Stimulated activated CD8-positive, alpha-beta memory T cell treated with anti-CD3 and anti-CD28 coated beads, Interleukin-12 subunit alpha, Interleukin-12 subunit beta, amount 100 ng/mL, for 24 hours (primary cell): ENCODE measurements around the gene MRC2.
"Not testable (repeated sequence)": the region's sequence is repeated elsewhere in the genome, so short reads cannot be mapped to it uniquely, and the experiment has no call there.

Source experiments
- DNase-seq: peaks from one replicate; pipeline ENCODE4 v3.0.0-alpha.2; 2020; ENCODE audit errors: extremely low read depth

MRC2 gene

DNA sequence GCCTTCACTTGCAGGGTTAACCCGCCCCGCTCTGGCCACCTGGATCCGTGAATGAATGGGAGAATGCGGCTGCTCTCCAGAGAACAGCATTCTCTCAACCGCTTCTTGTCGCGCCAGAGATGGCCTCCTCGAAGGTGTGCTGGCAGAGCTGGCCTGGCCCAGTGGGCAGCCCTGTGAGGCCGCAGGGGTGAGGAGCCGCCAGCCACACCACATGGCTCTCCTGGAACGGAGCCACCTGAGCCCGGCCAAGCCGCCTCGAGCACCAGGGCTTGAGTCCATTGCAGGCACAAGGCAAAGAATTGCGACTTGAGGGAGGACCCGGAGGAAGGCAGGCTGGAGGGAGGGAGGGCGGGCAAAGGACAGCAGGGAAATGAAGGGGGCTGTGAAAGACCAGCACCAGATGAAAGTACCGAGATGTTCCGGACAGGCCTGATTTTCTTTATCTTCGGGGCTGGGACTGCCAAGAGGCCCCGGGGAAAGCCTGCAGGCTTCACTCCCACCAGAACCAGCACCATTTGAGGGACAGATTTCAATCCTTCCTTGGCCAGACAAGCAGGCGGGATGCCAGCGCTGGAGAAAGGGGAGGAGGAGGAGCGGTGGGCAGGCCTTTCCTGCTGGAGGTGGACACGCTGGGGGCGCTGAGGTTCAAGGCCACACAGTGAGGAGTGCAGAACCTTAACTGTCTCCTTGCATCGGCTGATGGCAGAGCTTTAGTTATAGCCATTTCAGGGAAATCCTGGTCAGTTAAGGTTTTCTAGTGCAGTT lies 69.4 kb downstream of the MRC2 start:
- DNase-seq: no peak

DNA sequence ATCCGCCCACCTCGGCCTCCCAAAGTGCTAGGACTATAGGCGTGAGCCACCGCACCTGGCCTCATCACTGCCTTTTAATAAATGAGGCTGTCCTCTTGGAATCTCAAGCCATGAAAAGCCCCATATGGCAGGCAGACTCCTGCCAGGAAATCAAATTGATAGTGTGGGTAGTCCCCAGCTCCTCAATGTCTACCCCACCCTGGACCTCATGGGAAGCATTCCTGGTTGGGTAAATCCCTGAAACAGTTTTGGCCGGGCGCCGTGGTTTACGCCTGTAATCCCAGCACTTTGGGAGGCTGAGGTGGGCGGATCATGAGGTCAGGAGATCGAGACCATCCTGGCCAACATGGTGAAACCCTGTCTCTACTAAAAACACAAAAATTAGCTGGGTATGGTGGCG lies 71.0 kb downstream of the MRC2 start:
- DNase-seq: not testable (repeated sequence)

DNA sequence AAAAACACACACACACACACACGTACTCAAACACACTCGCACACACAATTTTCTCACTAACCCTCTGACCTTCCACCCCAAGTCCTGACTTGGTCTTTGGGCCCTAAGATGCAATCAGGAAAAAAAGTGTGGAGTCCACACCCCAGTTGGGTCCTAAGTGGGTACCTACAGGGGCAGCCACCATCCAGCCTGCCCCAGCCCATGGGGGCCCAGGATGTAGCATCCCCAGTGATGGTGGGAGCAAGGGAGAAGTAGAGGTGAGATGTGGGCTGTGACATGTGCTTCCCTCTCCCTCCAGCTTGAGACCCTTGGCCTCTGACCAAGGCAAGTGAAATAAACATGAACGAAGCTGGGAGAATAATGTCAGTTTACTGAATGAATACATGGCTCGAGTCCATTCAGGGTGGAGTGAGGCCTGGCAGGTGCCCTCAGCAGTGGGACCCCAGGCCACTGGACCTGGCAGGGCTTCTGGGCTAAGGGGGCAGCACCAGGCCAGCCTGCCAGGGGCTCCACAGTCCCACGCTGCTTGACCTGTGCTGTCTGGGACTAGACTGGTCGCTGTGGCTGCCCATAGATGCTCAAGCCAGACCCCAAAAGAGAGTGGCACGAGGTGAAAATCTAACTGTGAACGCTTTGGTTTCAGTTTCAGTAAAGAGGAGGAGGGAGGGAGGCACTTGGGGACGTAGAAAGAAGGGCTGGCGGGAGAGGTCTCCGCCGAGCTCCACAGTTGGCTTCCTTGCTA lies 73.7 kb downstream of the MRC2 start:
- DNase-seq: no peak

DNA sequence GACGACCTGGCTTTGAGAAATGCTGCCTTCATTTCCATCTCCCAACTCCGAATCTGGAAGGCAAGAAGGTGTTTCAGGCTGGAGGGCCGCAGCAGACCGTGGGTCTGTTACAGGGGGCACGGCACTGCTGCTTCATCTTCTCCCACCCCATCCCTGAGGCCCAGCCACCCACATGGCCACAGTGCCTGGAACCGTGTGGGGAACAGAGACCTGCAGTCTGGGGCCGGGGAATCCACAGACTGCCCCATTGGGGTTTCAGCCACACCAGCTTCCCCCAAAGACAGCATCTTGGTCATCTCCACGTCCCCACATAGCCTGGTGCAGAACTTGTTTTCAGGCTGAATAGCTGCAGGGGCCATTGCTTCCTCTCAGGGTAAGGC lies 74.2 kb downstream of the MRC2 start:
- DNase-seq: no peak

DNA sequence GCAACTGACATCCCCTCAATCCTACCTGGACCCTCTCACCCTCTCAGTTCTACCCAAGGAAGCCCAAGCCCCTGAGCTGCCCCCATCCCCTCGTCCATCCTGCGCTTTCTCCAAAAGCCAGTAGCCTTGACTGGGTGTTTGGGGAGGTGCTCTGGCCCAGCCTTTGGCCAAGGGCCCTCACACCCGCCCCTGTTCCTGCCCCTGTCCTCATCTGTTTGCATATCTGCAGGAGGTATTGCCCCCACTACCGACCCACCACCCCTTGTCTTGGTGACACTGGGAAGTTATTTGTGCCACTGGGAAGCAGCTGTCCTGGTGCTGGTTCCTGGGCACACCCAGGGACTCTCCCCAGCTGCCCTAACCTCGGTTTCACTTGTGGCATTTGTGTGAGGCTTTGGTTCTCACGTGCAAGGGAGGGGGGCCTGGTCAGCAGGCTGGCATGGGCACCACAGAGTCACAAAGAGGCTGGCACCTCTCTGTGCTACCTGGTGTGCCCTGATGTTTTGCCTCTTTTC lies 75.3 kb downstream of the MRC2 start:
- DNase-seq: no peak

DNA sequence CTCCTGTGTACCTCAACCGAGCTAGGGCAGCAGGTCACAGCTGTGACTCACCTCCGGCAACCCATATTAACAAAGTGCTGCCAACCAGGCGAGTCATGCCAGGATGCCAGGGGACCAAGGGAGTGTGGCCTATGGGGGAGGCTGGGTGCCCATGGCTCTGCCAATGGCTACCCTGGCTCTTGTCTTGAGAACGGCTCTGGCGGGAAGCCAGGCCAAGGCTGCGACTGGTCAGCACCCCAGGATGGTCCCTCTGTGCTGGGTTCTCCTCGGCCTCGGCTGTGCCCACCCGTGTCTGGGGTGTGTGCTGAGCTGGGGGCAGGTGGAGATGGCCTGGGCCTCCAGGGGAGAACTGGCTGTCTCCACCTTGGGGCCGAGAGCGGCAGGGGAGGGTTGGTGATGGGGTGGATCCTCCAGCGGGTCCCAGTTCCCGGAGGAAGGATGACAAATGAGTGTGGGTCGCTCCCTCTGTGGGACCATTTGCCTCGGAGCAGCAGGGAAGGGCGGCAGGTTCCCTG lies 75.8 kb downstream of the MRC2 start:
- no peak for DNase-seq

DNA sequence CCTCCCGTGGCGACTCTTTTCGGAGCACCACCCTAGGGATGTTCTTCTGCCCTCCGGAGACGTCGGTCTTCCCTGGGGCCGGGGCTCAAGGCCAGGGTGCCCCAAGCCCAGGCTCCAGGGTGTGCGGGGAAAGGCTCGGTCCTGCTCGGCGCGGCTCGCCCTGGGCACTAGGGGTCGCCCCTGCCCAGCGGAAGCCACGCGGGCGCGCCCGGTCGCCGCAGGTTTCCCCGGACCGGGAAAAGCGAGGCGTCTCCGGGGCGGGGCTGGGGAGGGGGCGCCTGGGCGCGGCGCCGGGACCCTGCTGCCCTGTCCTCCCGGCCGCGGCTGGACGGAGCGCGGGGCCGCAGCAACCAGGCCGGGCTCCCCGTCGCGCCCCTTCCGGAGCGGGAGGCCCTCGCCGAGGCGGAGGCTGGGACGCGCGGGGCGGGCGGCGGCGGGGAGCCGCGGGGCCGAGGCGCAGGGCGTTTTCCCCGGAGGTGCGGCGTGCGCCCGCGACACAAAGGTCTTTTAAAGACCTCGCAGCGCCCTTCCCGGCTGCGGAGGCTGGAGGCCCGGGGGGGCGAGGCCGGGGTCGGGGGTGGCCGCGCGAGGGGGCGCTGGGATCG lies 76.4 kb downstream of the MRC2 start:
- peak; percentile 24 for DNase-seq

DNA sequence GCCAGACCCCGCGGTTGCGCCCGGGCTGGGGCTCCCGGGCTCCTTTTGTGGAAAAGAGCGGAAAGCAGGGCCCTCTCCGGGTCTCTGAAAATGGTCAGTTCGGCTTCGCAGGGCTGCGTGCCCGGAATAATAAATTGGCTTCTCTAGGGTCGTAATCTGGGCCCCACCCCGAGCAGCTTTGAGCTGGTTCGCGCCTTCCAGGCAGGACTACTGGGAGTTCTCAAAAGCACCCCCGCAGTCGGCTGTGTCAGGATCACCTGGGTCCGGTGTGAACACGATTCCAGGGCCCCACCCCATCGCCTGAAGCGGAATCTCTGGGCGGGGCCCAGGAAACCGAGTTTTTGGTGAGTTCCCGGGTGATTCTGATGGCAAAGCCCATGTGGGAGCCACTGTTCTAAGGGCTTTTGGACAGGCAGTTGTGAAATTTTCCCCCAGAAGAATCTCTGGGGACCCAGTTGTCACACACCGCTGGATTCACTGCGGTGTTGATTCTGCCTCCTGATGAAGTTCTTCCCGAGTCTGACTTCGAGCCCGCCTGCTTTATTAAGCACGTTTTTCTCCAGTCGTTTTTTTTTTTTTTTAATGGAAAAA lies 77.0 kb downstream of the MRC2 start:
- DNase-seq: no peak

DNA sequence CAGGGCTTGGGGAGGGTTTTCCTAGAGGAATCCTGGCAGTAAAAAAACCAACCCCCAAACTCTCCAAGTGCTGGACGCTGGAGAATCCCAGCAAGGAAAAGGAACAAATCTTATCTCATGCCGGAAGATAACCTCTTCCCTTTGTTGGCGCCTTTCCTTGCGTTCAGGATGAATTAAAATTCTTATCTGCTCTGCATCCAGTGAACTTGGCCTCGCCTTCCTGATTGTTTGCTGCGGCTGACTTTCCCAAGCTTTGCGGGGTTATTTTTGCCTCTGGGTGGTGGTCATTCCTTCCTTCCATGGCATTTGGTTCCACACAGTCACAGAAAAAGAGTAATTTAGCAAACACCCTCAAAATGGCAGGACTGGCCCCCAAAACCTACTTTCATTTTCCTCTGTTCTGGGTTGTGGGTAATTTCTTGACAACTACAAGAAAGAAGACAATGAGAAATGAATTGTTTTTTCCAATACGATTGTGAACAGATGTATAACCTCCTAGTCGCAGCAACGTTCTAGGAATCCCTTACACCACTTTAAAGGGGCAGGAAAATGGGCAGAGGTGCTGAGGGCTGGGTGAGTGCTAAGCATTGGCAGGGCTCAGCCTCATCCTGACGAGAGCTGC lies 77.8 kb downstream of the MRC2 start:
- no peak for DNase-seq

DNA sequence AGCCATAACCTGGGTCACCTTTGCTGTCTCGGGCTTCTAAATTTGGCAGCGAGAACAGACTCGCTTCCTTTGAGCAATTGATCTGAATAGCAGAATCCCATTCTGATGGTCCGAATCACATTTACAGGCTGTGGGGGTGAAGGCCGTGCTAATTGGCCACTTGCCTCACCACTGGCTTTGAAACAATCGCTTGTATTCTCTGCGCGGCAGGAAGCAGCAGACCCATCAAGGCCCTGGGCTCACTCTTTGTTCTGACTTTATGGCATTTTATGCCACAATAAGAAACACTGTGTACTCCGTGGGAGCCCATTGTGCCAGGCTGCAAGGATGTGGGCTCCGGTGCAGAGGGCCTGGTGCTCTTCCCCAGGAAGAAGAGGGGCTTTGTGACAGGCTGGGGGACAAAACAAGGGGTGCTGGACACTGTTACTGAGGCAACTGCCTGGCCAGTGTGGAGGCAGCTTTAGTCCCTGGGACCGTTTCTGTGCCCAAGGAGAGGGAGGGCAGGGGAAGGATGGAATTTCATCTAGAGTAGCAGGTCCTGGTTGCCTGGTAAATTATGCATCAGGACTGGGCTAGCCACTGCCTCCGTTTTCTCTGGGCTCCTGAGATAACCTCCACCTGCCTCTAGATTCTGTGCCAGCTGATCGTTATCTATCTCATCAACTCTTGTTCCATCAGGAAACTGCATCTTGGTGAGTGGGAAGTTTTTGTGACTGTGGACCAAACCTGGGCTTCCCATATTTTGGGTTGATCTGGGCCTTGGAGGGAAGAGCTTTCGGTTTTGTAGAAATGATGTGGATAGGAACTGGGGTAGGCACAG lies 78.5 kb downstream of the MRC2 start:
- DNase-seq: no peak

DNA sequence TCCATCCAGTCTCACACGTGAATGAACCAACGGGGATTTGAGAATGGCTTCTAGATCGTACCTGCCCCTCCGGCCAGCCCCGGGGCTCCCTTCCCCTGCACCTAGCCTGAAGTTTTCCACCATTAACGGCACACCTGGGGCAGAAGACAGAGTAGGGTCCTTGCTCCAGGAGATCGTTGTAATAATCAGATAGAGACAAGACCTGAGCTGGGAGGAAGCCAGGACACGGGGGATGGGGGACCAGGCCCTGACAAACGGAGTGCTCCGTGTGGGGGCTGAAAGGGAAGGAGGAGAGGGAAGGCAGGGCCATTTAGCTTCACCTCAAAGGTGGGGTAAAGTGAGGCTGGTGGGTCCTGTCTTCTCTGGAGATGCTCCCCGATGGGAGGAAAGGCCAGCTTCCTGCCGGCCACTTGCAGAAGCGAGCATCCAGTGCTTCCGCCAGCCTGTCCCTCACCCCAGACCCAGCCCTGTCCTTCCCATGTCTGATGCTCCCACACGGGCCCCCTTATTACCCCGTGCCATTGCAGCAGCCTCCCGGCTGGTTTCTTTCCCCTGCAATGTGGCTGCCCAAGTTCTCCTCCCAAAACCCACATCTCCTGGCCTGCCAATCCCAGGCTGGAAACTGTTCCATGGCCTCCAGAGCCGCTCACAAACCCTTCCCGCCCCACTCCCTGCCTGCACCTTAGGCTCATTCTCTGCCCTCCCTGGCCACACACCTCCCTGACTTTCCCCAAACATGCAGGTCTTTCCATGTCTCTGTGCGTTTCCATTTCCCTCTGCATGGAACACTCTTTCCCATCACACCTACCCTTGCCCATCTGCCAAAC lies 79.3 kb downstream of the MRC2 start:
- DNase-seq: no peak

DNA sequence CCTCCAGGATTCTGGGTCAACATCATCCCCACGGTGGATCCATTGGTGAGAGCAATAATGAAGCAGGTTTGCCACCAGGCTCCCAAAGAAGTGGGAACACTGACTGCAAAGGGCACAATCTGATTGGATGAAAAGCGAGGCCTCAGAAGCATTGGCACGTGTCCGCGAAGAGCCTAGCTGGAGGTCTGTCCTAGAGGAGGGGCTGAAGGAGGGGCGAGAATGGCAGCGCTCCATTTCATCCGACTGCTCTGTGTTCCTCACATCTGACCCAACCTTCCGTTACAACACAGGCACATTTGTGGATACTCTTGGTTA lies 79.9 kb downstream of the MRC2 start:
- no peak for DNase-seq

DNA sequence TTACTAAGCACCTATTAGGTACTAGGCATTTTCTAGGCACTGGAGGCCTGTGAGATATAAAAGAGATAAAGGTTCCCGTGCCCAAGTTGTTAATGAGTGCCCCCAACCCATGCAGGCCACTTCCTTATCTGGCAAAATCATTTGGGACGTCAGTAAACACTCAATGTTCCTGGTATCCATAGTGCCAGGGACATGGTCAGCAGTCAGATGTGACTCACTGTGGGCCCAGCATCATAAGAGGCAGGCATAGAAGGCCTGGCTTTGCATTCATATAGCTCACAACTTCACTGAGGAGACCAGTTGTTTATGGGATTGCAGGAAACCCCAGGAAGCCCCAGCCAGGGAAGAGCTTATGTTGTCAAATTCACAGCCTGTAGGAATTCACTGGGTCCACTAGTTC lies 81.1 kb downstream of the MRC2 start:
- DNase-seq: no peak

DNA sequence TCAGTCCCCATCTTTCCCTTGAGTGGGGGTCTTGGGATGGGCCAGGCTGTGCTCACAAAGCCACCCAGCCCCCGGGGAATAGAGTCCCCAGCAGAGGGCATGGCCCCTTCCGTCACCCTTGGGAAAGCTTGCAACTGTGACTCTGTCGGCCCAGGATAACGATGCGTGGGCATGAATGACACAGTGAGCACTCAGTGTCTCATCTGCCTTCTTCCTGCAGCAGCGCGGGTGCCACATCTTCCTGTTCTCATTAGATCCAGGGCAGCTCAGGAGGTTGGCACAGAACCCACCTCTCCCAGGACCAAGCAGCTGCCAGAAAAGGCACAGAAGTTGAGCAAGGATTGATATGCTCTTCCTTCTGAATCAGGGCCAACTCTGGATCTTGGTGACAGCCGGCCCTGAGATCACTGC lies 84.7 kb downstream of the MRC2 start:
- DNase-seq: no peak

DNA sequence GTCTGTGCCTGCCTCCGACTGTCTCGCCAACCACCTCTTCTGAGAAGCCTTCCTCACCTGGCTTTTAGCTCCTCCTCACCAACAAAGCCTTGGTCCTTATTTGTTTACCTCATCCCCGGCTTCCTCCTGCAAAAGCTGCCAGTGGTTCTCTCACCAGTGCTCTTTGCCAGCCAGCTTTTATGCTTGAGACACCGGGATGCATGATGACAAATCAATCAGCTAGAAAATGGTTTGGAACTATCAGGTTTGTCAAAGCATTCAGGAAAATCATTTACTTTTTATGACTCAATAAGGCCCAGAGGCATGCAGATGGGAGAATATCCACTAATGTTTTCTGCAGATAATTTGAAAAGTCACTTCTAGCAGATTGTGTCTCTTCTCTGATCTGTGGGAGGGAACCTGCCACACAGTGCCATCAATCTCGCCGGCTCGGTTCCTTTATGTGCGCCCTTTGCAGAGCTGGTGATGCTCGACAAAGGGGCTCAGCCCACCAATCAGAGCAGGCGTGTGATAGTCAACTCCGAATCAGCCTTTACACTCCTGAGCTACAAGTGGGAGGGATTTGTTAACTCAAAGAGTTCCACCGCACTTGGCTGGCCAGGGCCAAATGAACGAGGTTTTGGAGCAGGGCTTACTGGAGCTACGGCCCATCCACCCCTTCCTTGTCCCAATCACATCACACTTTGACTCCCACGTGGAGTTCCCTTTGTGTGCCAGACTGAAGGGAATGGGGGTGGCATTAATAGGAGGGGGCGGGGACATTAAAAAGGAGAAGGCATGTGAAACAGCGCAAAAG lies 85.8 kb downstream of the MRC2 start:
- no peak for DNase-seq

DNA sequence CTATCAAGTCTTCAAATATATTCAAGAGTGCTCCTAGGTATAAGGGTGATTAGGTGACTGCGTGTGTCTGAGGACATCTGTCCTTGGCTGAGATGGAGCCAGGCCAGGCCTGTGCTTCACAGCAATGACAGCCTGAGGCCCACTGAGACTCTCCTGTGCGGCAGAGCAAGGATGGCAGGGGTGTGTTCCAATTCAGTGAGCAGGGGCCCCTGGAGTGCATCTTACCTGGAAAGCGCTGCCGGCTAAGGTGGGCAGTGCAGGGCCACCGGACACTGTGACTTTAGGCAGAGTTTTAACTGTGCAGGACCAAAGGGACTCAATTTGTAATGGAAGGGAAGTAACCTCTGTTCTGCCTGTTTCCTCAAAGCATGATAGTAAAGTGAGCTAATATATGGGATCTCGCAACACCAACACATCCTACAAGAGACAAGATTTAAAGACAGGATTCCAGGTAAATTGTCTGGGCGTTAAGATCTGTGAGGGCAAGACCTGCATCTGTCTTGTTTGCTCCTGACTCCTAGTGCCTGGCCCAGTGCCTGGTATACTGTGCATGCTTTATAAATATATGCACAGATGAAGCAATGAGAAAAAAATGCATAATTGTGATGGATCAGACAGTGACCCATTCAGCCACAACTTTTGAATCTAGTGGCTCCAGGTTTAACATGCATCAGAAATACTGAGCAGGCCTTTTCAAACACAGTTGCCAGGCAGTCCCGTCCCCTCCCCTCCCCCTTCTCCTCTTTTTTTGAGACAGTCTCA lies 86.7 kb downstream of the MRC2 start:
- DNase-seq: no peak

DNA sequence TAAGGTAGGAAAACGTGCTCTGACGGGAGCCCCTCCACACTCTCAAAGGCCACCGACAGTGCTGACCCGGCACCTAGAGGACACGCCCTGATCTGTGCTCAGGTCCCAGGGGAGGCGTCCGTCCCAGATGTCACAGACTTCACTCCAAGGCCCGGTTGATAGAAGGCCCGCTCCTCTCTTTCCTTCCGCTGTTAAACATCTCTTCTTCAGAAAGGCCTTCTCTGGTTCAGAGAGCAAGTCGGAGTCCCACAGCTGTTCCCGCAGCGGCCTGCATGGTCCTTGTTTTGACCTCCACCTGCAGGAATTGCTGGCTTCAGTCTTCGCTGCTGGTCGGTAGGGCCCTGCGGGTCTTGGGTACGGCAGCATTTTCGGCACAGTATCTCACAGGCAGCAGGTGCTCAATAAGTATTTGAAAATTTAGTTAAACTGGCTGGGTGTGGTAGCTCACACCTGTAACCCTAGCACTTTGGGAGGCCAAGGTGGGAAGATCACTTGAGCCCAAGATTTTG lies 88.5 kb downstream of the MRC2 start:
- DNase-seq: no peak

DNA sequence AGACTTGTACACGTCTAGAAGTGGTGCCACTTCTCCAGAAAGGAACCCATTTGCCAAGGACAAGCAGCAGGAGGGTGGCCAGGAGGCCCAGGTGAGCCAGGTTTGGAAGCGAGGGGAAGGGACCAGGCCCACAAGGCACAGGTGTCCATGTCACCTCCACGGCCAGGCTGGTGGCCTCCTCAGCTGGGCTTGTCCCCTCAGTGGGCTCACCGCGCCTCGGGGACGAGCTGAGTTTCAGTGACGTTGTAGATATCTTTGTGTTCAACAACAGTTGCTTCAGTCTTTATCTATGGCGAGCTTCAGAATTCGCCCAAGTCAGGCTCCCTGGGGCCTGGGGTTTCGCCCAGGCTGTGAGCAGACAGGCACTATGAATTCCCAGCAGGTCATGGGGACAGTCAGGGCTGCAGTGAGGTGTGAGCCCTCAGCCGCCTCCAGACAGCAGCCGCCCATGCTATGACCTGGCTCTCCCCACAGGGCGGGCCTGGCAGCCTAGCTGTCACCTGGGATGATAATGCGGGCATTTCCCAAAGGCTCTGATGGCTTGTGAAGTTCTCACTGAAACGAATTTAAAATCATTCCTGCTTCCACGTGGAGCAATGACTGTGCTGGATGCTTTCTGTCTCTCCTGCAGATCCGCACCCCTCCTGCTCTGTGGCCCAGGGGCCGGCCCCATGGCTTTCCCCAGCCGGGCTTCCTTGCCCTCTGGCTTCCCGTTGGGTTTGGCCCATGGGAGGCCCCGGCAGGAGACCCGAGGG lies 89.5 kb downstream of the MRC2 start:
- no peak for DNase-seq
